Vagina (tissue), 2 donors: Measurements from ENCODE around the gene MAPK8IP1. TPM values are rescaled to one million over a fixed set of nuclear protein-coding genes. Genes with fewer than 3 reads are reported as not detected.

ENCODE experiments used
- DNase-seq, 2 donors: peaks; one replicate each; pipeline ENCODE4 v3.0.0-alpha.2; 2017; ENCODE audit errors: extremely low spot score in 2 of 2
- H3K27ac ChIP-seq: fragments of 200-600 bp; sonication (generic); one replicate; pipeline ENCODE4 v1.5.1; 2019
- H3K27me3 ChIP-seq: fragments of 200-600 bp; sonication (generic); one replicate; pipeline ENCODE4 v1.5.1; 2019
- H3K36me3 ChIP-seq, 2 donors: fragments of 200-600 bp; sonication (generic); one replicate each; pipeline ENCODE4 v1.5.1; 2017 to 2019
- H3K4me1 ChIP-seq: fragments of 200-600 bp; sonication (generic); one replicate; pipeline ENCODE4 v1.5.1; 2019
- H3K4me3 ChIP-seq, 2 donors: fragments of 200-600 bp; sonication (generic); 1 replicate in 1 of 2; 2 replicates in 1 of 2; pipeline ENCODE4 v1.5.1; 2016 to 2019
- H3K9me3 ChIP-seq: fragments of 200-600 bp; sonication (generic); one replicate; pipeline ENCODE4 v1.5.1; 2019
- CTCF ChIP-seq, 3 experiments: fragments of 450-650 bp in 2 of 3; fragments of 200-600 bp in 1 of 3; sonication (generic) in 1 of 3; IDR thresholded peaks; one replicate each; pipeline ENCODE4 v1.5.1; 2017 to 2019; ENCODE audit warnings: antibody characterized with exemption in 3 of 3, mild to moderate bottlenecking in 2 of 3, moderate library complexity in 2 of 3
- POLR2A ChIP-seq, 2 donors: fragments of 450-650 bp; IDR thresholded peaks; one replicate each; pipeline ENCODE4 v1.6.1; 2017; ENCODE audit warnings: antibody characterized with exemption in 2 of 2, mild to moderate bottlenecking in 2 of 2, moderate library complexity in 2 of 2
- POLR2AphosphoS5 ChIP-seq, 2 donors: sonication (generic); formaldehyde crosslinking; IDR thresholded peaks; one replicate each; pipeline ENCODE4 v1.9.0; 2017; ENCODE audit warnings: antibody characterized with exemption in 2 of 2, mild to moderate bottlenecking in 2 of 2, low read depth in 1 of 2; ENCODE audit not compliant: insufficient read depth in 1 of 2
- intact Hi-C: fragments of 100-400 bp; cut with DNase I; formaldehyde crosslinking; loops from one replicate; pipeline ENCODE4 v1.15.1; 2023
- total RNA-seq: library from RNA; depleted of rRNA; stranded (reverse); fragments of >200 nt; gene quantifications from one replicate; pipeline ENCODE4 v1.2.3, GENCODE V29; 2016

MAPK8IP1 gene
- total RNA-seq, 1 donor from 2014 or later, result 7.1 TPM

- H3K9me3 ChIP-seq, result no peaks in the 10 kb centered on the region
- no peak for DNase-seq
- no peak overlapping the region for H3K4me3 ChIP-seq
- H3K27ac ChIP-seq, result no peak overlapping the region
- no peaks in the 10 kb centered on the region for H3K36me3 ChIP-seq
- peaks cover 38% of the 10 kb centered on the region for H3K4me1 ChIP-seq
- intact Hi-C loops, result no loop called here
- TF ChIP-seq CTCF (IDR thresholded peaks at IDR 0.05), result no peak
- no peak for TF ChIP-seq POLR2AphosphoS5 (IDR thresholded peaks at IDR 0.05; ENCODE audit: insufficient read depth in 1 of 2, low read depth in 1 of 2)
- no peak for TF ChIP-seq POLR2A (IDR thresholded peaks at IDR 0.05)
- H3K27me3 ChIP-seq, result peaks cover 13% of the 10 kb centered on the region
Measured at GRCh38 chr11:45926001-45926401, 40.5 kb downstream of the MAPK8IP1 start.

- Histone ChIP-seq H3K36me3 (no peaks in the 10 kb centered on the region), H3K27ac (no peak overlapping the region), H3K4me1 (peaks cover 38% of the 10 kb centered on the region), H3K27me3 (peaks cover 13% of the 10 kb centered on the region), H3K4me3 (no peak overlapping the region), H3K9me3 (no peaks in the 10 kb centered on the region)
- TF ChIP-seq POLR2AphosphoS5 (IDR thresholded peaks at IDR 0.05; ENCODE audit: insufficient read depth in 1 of 2, low read depth in 1 of 2) (no peak), CTCF (IDR thresholded peaks at IDR 0.05) (no peak), POLR2A (IDR thresholded peaks at IDR 0.05) (no peak)
- intact Hi-C loops, result no loop called here
- DNase-seq, result no peak
Measured at GRCh38 chr11:45926536-45927331, 41.3 kb downstream of the MAPK8IP1 start.

- H3K9me3 ChIP-seq, result no peaks in the 10 kb centered on the region
- intact Hi-C loops, result no loop called here
- no peak for TF ChIP-seq POLR2AphosphoS5 (IDR thresholded peaks at IDR 0.05; ENCODE audit: insufficient read depth in 1 of 2, low read depth in 1 of 2)
- no peak for TF ChIP-seq CTCF (IDR thresholded peaks at IDR 0.05)
- TF ChIP-seq POLR2A (IDR thresholded peaks at IDR 0.05), result no peak
- H3K36me3 ChIP-seq, result no peaks in the 10 kb centered on the region
- H3K27ac ChIP-seq, result no peak overlapping the region
- H3K4me3 ChIP-seq, result no peak overlapping the region
- peaks cover 38% of the 10 kb centered on the region for H3K4me1 ChIP-seq
- peaks cover 12% of the 10 kb centered on the region for H3K27me3 ChIP-seq
- DNase-seq, result no peak
Measured at GRCh38 chr11:45927332-45927683, 41.9 kb downstream of the MAPK8IP1 start.

GRCh38 chr11:45927684-45928413, 42.4 kb downstream of the MAPK8IP1 start:
- no peak overlapping the region for H3K27ac ChIP-seq
- no peaks in the 10 kb centered on the region for H3K9me3 ChIP-seq
- no peak overlapping the region for H3K4me3 ChIP-seq
- H3K4me1 ChIP-seq, result peaks cover 33% of the 10 kb centered on the region
- intact Hi-C loops, result no loop called here
- H3K27me3 ChIP-seq, result peaks cover 6% of the 10 kb centered on the region
- DNase-seq, result no peak
- TF ChIP-seq CTCF (IDR thresholded peaks at IDR 0.05) (no peak), POLR2AphosphoS5 (IDR thresholded peaks at IDR 0.05; ENCODE audit: insufficient read depth in 1 of 2, low read depth in 1 of 2) (no peak), POLR2A (IDR thresholded peaks at IDR 0.05) (no peak)
- peaks cover 0 to under 1% of the 10 kb centered on the region in 2 donors for H3K36me3 ChIP-seq
